Glutamatergic neuron (in vitro differentiated cells): ENCODE data around the gene SOD1. TPM values are rescaled to one million over a fixed set of nuclear protein-coding genes. Genes with fewer than 3 reads are reported as not detected.

ENCODE experiments used
- DNase-seq: peaks from one replicate; pipeline ENCODE4 v3.0.0; 2022
- H3K27ac Mint-ChIP-seq: one replicate; pipeline ENCODE4 v1.8.0; 2020; ENCODE audit warnings: mild to moderate bottlenecking, mixed read lengths, inconsistent platforms; ENCODE audit not compliant: unreplicated experiment
- H3K27me3 Mint-ChIP-seq: one replicate; pipeline ENCODE4 v1.8.0; 2020; ENCODE audit warnings: mild to moderate bottlenecking, moderate library complexity, mixed read lengths, inconsistent platforms; ENCODE audit not compliant: unreplicated experiment
- H3K36me3 Mint-ChIP-seq: one replicate; pipeline ENCODE4 v1.8.0; 2020; ENCODE audit warnings: mild to moderate bottlenecking, mixed read lengths, inconsistent platforms; ENCODE audit not compliant: unreplicated experiment
- H3K4me1 Mint-ChIP-seq: one replicate; pipeline ENCODE4 v1.8.0; 2020; ENCODE audit warnings: mild to moderate bottlenecking, low read depth, mixed read lengths, inconsistent platforms; ENCODE audit not compliant: unreplicated experiment
- H3K4me3 Mint-ChIP-seq: one replicate; pipeline ENCODE4 v1.8.0; 2020; ENCODE audit warnings: mild to moderate bottlenecking, mixed read lengths, inconsistent platforms; ENCODE audit not compliant: unreplicated experiment
- H3K9me3 Mint-ChIP-seq: one replicate; pipeline ENCODE4 v1.8.0; 2020; ENCODE audit warnings: mild to moderate bottlenecking, moderate library complexity, mixed read lengths, inconsistent platforms; ENCODE audit not compliant: unreplicated experiment
- total RNA-seq: library from RNA; stranded (reverse); fragmentation: NEBNext Ultra II Directional; extraction: Animal tissue kit (Norgen Biotek cat#: 25700); gene quantifications from one replicate; pipeline ENCODE4 v1.2.1, GENCODE V29; 2021; ENCODE audit not compliant: unreplicated experiment
- TF ChIP-seq, protein P1 (sequence below): fragments of 200-600 bp; sonication (generic); IDR thresholded peaks from one replicate; pipeline ENCODE4 v1.5.0; 2021; ENCODE audit not compliant: partially characterized antibody, unreplicated experiment

Gene SOD1
- total RNA-seq, 1 donor from 2014 or later: 93.7 TPM

DNA sequence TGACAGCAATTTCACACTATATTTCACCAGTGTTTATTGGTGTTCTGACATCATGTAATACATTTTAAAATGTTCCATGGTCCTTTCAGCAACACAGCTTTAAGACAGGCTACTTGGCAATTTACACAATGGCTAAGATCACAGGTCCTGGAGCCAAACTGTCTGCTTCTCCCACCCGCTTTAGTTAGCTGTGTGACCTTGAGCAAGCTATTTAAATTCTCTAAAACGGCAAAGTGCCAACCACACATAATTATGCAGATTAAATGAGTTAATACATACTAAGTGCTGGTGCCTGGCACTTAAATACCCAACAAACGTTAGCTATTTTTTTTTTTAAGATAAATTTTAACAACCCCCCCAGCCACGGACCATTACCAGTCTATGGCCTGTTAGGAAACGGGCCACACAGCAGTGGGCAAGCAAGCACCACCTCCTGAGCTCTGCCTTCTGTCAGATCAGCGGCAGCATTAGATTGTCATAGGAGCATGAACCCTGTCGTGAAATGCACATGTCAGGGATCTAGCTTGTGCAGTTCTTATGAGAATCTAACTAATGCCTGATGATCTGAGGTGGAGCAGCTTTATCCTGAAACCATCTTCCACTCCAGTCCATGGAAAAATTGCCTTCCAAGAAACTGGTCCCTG, 26.9 kb downstream of the SOD1 start:
- DNase-seq: no peak
- TF ChIP-seq, protein P1, sequence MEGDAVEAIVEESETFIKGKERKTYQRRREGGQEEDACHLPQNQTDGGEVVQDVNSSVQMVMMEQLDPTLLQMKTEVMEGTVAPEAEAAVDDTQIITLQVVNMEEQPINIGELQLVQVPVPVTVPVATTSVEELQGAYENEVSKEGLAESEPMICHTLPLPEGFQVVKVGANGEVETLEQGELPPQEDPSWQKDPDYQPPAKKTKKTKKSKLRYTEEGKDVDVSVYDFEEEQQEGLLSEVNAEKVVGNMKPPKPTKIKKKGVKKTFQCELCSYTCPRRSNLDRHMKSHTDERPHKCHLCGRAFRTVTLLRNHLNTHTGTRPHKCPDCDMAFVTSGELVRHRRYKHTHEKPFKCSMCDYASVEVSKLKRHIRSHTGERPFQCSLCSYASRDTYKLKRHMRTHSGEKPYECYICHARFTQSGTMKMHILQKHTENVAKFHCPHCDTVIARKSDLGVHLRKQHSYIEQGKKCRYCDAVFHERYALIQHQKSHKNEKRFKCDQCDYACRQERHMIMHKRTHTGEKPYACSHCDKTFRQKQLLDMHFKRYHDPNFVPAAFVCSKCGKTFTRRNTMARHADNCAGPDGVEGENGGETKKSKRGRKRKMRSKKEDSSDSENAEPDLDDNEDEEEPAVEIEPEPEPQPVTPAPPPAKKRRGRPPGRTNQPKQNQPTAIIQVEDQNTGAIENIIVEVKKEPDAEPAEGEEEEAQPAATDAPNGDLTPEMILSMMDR: no peak
- Mint-ChIP-seq H3K27ac (no peak overlapping the region), H3K9me3 (no peaks in the 10 kb centered on the region), H3K27me3 (peaks cover 2% of the 10 kb centered on the region), H3K36me3 (no peaks in the 10 kb centered on the region), H3K4me1 (no peaks in the 10 kb centered on the region), H3K4me3 (no peak overlapping the region)

DNA sequence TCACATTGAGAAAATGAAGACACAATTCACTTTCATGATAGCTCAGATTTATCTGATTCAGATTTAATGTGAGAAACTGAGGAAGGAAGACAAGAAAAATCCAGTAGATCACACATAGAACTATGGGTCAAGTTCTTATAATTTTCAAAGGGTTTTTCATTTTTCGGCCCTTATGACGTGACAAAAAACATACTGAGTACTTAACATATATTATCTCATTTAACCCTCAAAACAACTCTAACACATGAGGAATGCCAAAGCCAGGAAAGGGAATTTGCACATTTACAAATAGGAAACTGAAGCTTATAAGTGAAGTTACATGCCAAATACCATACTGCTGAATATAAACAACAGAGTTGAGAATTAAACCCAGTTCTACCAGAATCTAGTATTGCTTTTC, 27.6 kb downstream of the SOD1 start:
- peaks cover 2% of the 10 kb centered on the region for H3K27me3 Mint-ChIP-seq
- H3K4me1 Mint-ChIP-seq: no peaks in the 10 kb centered on the region
- H3K36me3 Mint-ChIP-seq: no peaks in the 10 kb centered on the region
- no peak overlapping the region for H3K27ac Mint-ChIP-seq
- DNase-seq: no peak
- TF ChIP-seq, protein P1: no peak
- no peaks in the 10 kb centered on the region for H3K9me3 Mint-ChIP-seq
- H3K4me3 Mint-ChIP-seq: no peak overlapping the region

DNA sequence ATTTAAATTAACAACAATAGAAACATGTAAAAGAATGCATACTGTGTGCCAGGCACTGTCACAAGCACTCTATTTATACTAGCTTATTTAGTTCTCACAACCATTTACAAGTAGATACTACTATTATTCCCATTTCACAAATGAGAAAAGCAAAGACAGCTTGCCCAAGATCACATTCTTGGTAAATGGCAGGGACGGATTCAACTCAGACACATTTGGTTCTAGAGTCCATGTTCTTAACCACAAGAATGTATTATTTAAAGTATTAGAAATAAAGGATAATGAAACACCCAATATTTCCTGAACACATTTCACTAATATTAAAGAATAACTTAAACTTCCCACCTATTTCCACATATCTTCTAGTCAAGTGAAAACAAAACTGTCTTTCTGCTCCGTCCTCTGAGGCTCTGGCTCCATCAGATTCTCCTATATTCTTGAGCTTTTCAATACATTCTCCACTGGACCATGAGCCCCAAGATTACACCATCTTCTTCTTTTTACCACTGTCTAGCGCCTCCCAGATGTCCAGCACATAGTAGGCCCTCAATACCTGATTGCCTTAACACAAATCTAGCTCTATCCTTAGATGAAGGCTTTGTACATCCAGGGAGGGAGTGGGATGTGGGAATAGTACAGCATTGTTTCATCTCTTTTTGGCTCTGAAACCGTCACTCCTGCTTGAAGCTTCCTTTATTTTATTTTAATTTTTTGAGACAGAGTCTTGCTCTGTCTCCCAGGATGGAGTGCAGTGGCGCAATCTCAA, 29.3 kb downstream of the SOD1 start:
- H3K4me1 Mint-ChIP-seq: no peaks in the 10 kb centered on the region
- H3K4me3 Mint-ChIP-seq: no peak overlapping the region
- H3K27ac Mint-ChIP-seq: no peak overlapping the region
- no peaks in the 10 kb centered on the region for H3K36me3 Mint-ChIP-seq
- H3K9me3 Mint-ChIP-seq: no peaks in the 10 kb centered on the region
- TF ChIP-seq, protein P1: no peak
- H3K27me3 Mint-ChIP-seq: no peaks in the 10 kb centered on the region
- DNase-seq: no peak

DNA sequence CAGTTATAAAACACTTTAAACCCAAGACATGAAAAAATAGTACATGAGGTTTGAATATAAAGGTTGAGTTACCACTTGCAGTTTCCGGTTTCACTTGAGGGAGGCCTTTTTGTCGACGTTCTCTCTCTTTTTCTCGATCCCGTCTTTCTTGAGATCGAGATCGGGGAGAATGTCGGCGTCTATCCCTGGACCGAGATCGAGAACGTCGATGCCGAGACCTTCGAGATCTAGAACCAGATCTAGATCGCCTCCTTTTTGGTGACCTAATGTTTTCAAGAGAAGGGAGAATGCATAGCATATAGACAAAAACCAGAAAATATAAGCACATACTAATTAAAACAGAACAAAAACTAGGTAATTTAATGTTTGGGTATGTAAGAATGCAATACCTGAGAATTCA, 33.7 kb downstream of the SOD1 start:
- H3K36me3 Mint-ChIP-seq: no peaks in the 10 kb centered on the region
- DNase-seq: no peak
- no peak overlapping the region for H3K27ac Mint-ChIP-seq
- TF ChIP-seq, protein P1: no peak
- no peak overlapping the region for H3K4me3 Mint-ChIP-seq
- H3K9me3 Mint-ChIP-seq: no peaks in the 10 kb centered on the region
- no peaks in the 10 kb centered on the region for H3K27me3 Mint-ChIP-seq
- no peaks in the 10 kb centered on the region for H3K4me1 Mint-ChIP-seq

DNA sequence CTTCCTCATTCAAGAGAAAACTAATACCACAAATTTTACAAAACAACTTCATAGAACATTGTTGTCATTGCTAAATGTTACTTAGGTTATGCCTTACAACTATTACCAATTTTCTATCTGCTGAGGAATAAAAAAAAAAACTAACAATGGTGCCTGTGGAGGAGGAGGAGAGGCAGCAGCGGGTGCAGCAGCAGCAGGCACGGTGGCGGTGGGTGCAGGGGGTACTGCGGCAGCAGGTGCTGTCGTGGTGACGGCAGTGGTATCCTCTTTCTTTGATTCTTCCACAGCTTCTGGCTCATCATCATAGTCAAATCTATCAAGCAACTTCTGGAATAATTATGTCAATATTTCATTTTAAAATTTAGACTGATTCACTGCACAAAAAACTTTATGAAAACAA, 36.9 kb downstream of the SOD1 start:
- TF ChIP-seq, protein P1: no peak
- Mint-ChIP-seq H3K4me1 (no peaks in the 10 kb centered on the region), H3K4me3 (no peak overlapping the region), H3K36me3 (no peaks in the 10 kb centered on the region), H3K27me3 (no peaks in the 10 kb centered on the region), H3K27ac (no peak overlapping the region), H3K9me3 (no peaks in the 10 kb centered on the region)
- DNase-seq: no peak
